ENCODE results near the gene DCAF6. TPM values are rescaled to one million over a fixed set of nuclear protein-coding genes. Genes with fewer than 3 reads are reported as not detected.

Gene DCAF6

GRCh38 chr1:168119750-168120149, 183.3 kb downstream of the DCAF6 start:
- TF ChIP-seq GABPA (IDR thresholded peaks at IDR 0.05; ENCODE audit: low read depth): no peak
- H3K4me3 ChIP-seq (replicated peaks; ENCODE audit: insufficient read depth, low read length): no peak overlapping the region
- DNase-seq (ENCODE audit: low read depth in 1 of 2, low spot score in 1 of 2): no peak
- no peak overlapping the region for H3K27ac ChIP-seq (replicated peaks)
- no peaks in the 10 kb centered on the region for H3K27me3 ChIP-seq (ENCODE audit: insufficient read depth, poor library complexity, severe bottlenecking)

- Histone ChIP-seq H3K27ac (replicated peaks) (no peak overlapping the region), H3K4me3 (replicated peaks; ENCODE audit: insufficient read depth, low read length) (no peak overlapping the region), H3K27me3 (ENCODE audit: insufficient read depth, poor library complexity, severe bottlenecking) (no peaks in the 10 kb centered on the region)
- no peak for DNase-seq (ENCODE audit: low read depth in 1 of 2, low spot score in 1 of 2)
- TF ChIP-seq CTCF (IDR thresholded peaks at IDR 0.05; ENCODE audit: insufficient read depth, low read length) (no peak), REST (IDR thresholded peaks at IDR 0.05; ENCODE audit: insufficient replicate concordance, low read depth) (no peak), POLR2AphosphoS5 (IDR thresholded peaks at IDR 0.05; ENCODE audit: low read depth) (no peak), SPI1 (IDR thresholded peaks at IDR 0.05; ENCODE audit: borderline replicate concordance, low read depth) (no peak), GABPA (IDR thresholded peaks at IDR 0.05; ENCODE audit: low read depth) (no peak)
These were observed 185.0 kb downstream of the DCAF6 start for GRCh38 chr1:168121401-168122011.

GRCh38 chr1:168125051-168125450, 188.6 kb downstream of the DCAF6 start:
- no peak for DNase-seq (ENCODE audit: low read depth in 1 of 2, low spot score in 1 of 2)
- TF ChIP-seq CTCF (IDR thresholded peaks at IDR 0.05; ENCODE audit: insufficient read depth, low read length): no peak
- TF ChIP-seq REST (IDR thresholded peaks at IDR 0.05; ENCODE audit: insufficient replicate concordance, low read depth): no peak
- no peak for TF ChIP-seq POLR2AphosphoS5 (IDR thresholded peaks at IDR 0.05; ENCODE audit: low read depth)
- TF ChIP-seq GABPA (IDR thresholded peaks at IDR 0.05; ENCODE audit: low read depth): no peak
- TF ChIP-seq SPI1 (IDR thresholded peaks at IDR 0.05; ENCODE audit: borderline replicate concordance, low read depth): no peak
- no peaks in the 10 kb centered on the region for H3K27me3 ChIP-seq (ENCODE audit: insufficient read depth, poor library complexity, severe bottlenecking)
- no peak overlapping the region for H3K4me3 ChIP-seq (replicated peaks; ENCODE audit: insufficient read depth, low read length)
- H3K27ac ChIP-seq (replicated peaks): no peak overlapping the region

Small RNAs within 50 kb of the gene (microRNA-seq; reads per million reads assigned to microRNA genes)
- gene MIR1255B2: not detected
